ENCODE data around the gene METRN. TPM values are rescaled to one million over a fixed set of nuclear protein-coding genes. Genes with fewer than 3 reads are reported as not detected.

METRN gene
- total RNA-seq, 4 donors from 2014 or later: 19.1 to 76.5 (median 26.7) TPM

DNA sequence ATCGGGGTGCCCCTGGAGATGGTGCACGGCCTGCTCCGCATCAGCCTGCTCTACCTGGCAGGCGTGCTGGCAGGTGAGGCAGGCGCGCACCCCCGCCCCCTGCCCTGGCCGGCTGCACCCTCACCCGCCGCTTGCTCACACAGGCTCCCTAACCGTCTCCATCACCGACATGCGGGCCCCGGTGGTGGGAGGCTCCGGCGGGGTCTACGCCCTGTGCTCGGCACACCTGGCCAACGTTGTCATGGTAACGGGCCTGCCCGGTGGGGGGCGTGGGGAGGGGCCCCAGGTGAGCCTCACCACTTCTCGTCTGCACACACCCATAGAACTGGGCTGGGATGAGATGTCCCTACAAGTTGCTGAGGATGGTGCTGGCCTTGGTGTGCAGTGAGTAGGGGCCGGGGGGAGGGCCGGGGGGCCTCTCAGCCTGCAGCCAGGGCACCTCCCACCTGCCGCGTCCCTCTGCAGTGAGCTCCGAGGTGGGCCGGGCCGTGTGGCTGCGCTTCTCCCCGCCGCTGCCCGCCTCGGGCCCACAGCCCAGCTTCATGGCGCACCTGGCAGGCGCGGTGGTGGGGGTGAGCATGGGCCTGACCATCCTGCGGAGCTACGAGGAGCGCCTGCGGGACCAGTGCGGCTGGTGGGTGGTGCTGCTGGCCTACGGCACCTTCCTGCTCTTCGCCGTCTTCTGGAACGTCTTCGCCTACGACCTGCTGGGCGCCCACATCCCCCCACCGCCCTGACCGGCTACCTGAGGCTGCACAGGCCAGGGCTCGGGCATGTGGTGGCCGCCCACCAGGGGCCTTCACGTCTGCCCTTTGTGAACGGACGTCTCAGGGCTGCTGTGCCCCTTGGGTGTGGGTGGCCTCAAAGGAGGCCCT lies 37.4 kb upstream of the METRN start:
- Histone ChIP-seq H3K27ac (no peak overlapping the region), H3K4me3 (no peak overlapping the region), H3K36me3 (no peaks in the 10 kb centered on the region), H3K9me3 (no peaks in the 10 kb centered on the region), H3K27me3 (no peaks in the 10 kb centered on the region), H3K4me1 (peaks cover 0 to 25% of the 10 kb centered on the region in 2 donors)
- TF ChIP-seq POLR2A (IDR thresholded peaks at IDR 0.05): no peak
- TF ChIP-seq, protein P1, sequence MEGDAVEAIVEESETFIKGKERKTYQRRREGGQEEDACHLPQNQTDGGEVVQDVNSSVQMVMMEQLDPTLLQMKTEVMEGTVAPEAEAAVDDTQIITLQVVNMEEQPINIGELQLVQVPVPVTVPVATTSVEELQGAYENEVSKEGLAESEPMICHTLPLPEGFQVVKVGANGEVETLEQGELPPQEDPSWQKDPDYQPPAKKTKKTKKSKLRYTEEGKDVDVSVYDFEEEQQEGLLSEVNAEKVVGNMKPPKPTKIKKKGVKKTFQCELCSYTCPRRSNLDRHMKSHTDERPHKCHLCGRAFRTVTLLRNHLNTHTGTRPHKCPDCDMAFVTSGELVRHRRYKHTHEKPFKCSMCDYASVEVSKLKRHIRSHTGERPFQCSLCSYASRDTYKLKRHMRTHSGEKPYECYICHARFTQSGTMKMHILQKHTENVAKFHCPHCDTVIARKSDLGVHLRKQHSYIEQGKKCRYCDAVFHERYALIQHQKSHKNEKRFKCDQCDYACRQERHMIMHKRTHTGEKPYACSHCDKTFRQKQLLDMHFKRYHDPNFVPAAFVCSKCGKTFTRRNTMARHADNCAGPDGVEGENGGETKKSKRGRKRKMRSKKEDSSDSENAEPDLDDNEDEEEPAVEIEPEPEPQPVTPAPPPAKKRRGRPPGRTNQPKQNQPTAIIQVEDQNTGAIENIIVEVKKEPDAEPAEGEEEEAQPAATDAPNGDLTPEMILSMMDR (IDR thresholded peaks at IDR 0.05): no peak
- intact Hi-C loops (cut with DNase I; ENCODE audit: low total_unique reads): no loop called here
- DNase-seq: no peak

DNA sequence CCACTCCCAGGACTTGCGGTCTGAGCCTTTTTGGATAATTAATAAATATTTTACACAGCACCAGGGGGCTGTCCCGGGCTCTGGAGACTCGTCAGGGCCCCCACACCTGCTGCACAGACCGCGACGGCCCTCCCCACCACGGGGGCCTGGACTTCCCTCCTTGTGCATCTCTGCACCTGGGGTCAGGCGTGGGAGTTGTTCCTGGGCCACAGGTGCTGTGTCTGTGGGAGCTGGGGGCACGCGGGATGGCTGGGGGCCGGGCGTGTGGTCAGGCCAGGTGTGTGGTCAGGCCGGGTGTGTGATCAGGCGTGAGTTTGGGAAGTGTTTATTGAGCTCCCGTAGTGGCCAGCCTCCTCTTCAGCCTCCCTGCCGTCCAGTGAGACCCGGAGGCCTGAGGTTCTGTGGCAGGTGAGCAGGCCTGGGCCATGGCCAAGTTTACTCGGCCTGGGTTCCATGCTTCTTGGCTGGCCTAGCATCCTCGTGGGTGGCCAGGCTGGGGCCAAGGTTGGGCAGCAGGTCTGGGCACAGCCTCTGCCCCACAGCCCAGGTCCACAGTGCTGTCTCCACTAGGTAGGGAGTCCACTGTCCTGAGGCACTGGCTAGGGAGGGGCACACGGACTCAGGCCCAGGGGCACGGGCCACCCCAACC lies 36.6 kb upstream of the METRN start:
- DNase-seq: no peak
- Histone ChIP-seq H3K4me3 (no peak overlapping the region), H3K4me1 (peaks cover 0 to 28% of the 10 kb centered on the region in 2 donors), H3K27ac (no peak overlapping the region), H3K27me3 (no peaks in the 10 kb centered on the region), H3K9me3 (no peaks in the 10 kb centered on the region), H3K36me3 (no peaks in the 10 kb centered on the region)
- TF ChIP-seq, protein P1 (IDR thresholded peaks at IDR 0.05): no peak
- no peak for TF ChIP-seq POLR2A (IDR thresholded peaks at IDR 0.05)
- intact Hi-C loops (cut with DNase I; ENCODE audit: low total_unique reads): no loop called here

DNA sequence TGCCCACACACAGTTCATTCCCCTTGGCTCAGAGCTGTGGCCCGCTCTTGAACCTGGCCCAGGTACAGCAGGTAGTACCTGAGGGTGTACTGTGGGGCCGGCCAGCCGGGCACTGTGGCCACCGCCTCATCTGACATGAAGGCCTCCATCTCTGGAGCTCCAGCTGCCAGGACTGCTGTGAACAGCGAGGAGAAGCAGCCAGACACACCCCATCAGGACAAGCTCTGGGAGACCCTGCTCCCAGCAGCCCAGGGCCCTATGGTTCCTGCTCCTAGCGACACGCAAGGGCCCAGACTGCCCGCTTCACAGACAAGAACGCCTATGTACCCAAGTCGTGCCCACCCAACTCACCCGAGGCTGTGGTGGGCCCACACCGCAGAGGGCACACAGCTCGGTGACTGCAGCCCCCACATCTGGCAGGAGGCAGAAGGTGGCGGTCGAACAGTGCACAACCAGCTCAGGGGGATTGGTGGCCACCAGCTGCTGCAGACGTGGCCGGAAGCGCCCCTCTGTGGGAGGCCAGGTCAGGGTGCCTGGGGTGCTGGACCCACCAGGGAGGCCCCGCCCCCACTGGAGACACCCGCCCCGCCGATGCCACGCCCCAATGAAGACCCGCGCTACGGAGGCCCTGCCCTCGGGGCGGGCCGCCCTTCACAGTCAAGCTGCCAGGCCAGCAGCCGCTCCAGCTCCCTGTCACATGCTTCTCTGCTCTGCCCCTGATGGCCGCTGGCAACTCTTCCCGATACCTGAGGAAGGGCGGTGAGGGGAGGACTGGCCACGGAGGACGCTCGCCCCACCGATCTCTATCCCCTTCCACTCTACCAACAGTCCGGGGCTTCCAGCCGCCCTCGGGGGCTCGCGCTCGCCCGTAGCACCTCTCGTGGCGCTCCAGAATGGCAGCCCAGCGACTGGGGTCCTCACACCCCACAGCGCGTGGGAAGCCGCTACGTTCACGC lies 35.8 kb upstream of the METRN start:
- Histone ChIP-seq H3K4me1 (peaks cover 0 to 34% of the 10 kb centered on the region in 2 donors), H3K4me3 (peak overlapping the region; percentile 43 to 82), H3K27ac (peak overlapping the region; percentile 65 to 96), H3K9me3 (no peaks in the 10 kb centered on the region), H3K27me3 (no peaks in the 10 kb centered on the region), H3K36me3 (no peaks in the 10 kb centered on the region)
- intact Hi-C loops (cut with DNase I; ENCODE audit: low total_unique reads): no loop called here
- DNase-seq: peak; percentile 70 to 73
- TF ChIP-seq, protein P1 (IDR thresholded peaks at IDR 0.05): no peak
- TF ChIP-seq POLR2A (IDR thresholded peaks at IDR 0.05): no peak

DNA sequence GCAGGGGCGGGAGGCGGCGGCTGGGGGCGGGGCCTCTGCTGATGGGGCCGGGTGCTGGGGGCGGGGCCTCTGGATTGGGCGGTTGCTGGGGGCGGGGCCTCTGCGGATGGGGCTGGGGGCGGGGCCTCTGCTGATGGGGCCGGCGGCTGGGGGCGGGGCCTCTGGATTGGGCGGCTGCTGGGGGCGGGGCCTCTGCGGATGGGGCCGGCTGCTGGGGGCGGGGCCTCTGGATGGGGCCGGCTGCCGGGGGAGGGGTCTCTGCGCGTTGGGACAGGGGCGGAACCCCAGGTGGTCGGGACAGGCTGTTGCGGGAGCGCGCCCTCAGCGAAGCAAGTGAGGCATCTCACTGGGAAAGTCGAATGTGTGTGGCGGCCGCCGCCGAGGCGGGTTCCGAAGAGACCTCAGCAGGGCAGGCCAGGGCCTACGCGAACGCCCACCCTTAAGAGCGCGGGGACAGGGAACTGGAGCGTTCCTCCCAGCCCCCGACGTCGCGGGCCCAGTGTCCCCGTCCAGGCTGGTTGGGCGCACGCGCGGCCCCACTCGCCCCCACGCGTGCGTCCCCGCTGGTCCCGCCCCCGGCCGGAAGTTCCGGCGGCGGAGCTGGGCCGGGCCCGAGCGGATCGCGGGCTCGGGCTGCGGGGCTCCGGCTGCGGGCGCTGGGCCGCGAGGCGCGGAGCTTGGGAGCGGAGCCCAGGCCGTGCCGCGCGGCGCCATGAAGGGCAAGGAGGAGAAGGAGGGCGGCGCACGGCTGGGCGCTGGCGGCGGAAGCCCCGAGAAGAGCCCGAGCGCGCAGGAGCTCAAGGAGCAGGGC lies 34.9 kb upstream of the METRN start, which contains the start of gene STUB1:
STUB1 (plus strand) TSS at position 597 of the 811 bp plus-strand sequence; CDS start at position 713, 116 bp downstream.
- no peaks in the 10 kb centered on the region for H3K27me3 ChIP-seq
- H3K27ac ChIP-seq: peak within 1 kb of the TSS; percentile 86 to 96
- intact Hi-C loops (cut with DNase I; ENCODE audit: low total_unique reads): no loop called here
- H3K4me3 ChIP-seq: peak within 1 kb of the TSS; percentile 43 to 82
- no peaks in the 10 kb centered on the region for H3K9me3 ChIP-seq
- H3K36me3 ChIP-seq: no peaks in the 10 kb centered on the region
- TF ChIP-seq, protein P1 (IDR thresholded peaks at IDR 0.05): peak in 1 of 4 experiments; percentile 2
- TF ChIP-seq POLR2A (IDR thresholded peaks at IDR 0.05): peak; percentile 66 to 88
- peak; percentile 90 for DNase-seq
- peaks cover 0 to 38% of the 10 kb centered on the region in 2 donors for H3K4me1 ChIP-seq
